ENCODE results near the gene NFKBIZ.
A peak's percentile ranks its signal among the peaks of the same experiment; 100 is the strongest.
"Not testable (repeated sequence)": the region's sequence is repeated elsewhere in the genome, so short reads cannot be mapped to it uniquely, and the experiment has no call there.

Gene NFKBIZ

GRCh38 chr3:101878589-101878988 lies 29.3 kb downstream of the NFKBIZ start:
- DNase-seq (ENCODE audit: low spot score) = no peak

GRCh38 chr3:101879102-101879501 lies 29.8 kb downstream of the NFKBIZ start:
- DNase-seq (ENCODE audit: low spot score) = no peak

GRCh38 chr3:101879623-101880284 lies 30.4 kb downstream of the NFKBIZ start:
- no peak for DNase-seq (ENCODE audit: low spot score)

- no peak for DNase-seq (ENCODE audit: low spot score)
Observed at GRCh38 chr3:101884776-101885175, 35.5 kb downstream of the NFKBIZ start.

- not testable (repeated sequence) for DNase-seq (ENCODE audit: low spot score)
Observed at GRCh38 chr3:101885584-101885983, 36.3 kb downstream of the NFKBIZ start.

- no peak for DNase-seq (ENCODE audit: low spot score)
Observed at GRCh38 chr3:101886626-101887025, 37.3 kb downstream of the NFKBIZ start.

GRCh38 chr3:101888653-101889052 lies 39.3 kb downstream of the NFKBIZ start:
- no peak for DNase-seq (ENCODE audit: low spot score)

GRCh38 chr3:101890716-101891115 lies 41.4 kb downstream of the NFKBIZ start:
- DNase-seq (ENCODE audit: low spot score) = peak; percentile 36

- DNase-seq (ENCODE audit: low spot score) = no peak
Observed at GRCh38 chr3:101892648-101893047, 43.3 kb downstream of the NFKBIZ start.

- DNase-seq (ENCODE audit: low spot score) = no peak
Observed at GRCh38 chr3:101896083-101896757, 46.9 kb downstream of the NFKBIZ start.

GRCh38 chr3:101897013-101897412 lies 47.7 kb downstream of the NFKBIZ start:
- DNase-seq (ENCODE audit: low spot score) = no peak

- no peak for DNase-seq (ENCODE audit: low spot score)
Observed at GRCh38 chr3:101898039-101898438, 48.7 kb downstream of the NFKBIZ start.

- DNase-seq (ENCODE audit: low spot score) = no peak
Observed at GRCh38 chr3:101898752-101899169, 49.4 kb downstream of the NFKBIZ start.

- DNase-seq (ENCODE audit: low spot score) = no peak
Observed at GRCh38 chr3:101900316-101900715, 51.0 kb downstream of the NFKBIZ start.

GRCh38 chr3:101900736-101901135 lies 51.4 kb downstream of the NFKBIZ start:
- DNase-seq (ENCODE audit: low spot score) = no peak

- peak; percentile 72 for DNase-seq (ENCODE audit: low spot score)
Observed at GRCh38 chr3:101902041-101902440, 52.7 kb downstream of the NFKBIZ start.

GRCh38 chr3:101903451-101903871 lies 54.1 kb downstream of the NFKBIZ start:
- DNase-seq (ENCODE audit: low spot score) = no peak

- DNase-seq (ENCODE audit: low spot score) = not testable (repeated sequence)
Observed at GRCh38 chr3:101905573-101905972, 56.3 kb downstream of the NFKBIZ start.
